Dendritic cell treated with granulocyte-macrophage colony-stimulating factor and Interleukin-4, amounts not matched to agents 40 ng/mL and 50 ng/mL, for 4 days (primary cell): ENCODE results near the gene OR10T2.
"Not testable (repeated sequence)": the region's sequence is repeated elsewhere in the genome, so short reads cannot be mapped to it uniquely, and the experiment has no call there.

Experiments
- H3K27ac Mint-ChIP-seq: one replicate; pipeline ENCODE4 v1.8.0; 2022; ENCODE audit warnings: mild to moderate bottlenecking, mixed read lengths
- H3K27me3 Mint-ChIP-seq: one replicate; pipeline ENCODE4 v1.8.0; 2022; ENCODE audit warnings: mild to moderate bottlenecking, mixed read lengths
- H3K36me3 Mint-ChIP-seq: one replicate; pipeline ENCODE4 v1.8.0; 2022; ENCODE audit warnings: low read depth, mixed read lengths
- H3K4me1 Mint-ChIP-seq: one replicate; pipeline ENCODE4 v1.8.0; 2022; ENCODE audit warnings: low read depth, mixed read lengths
- H3K4me3 Mint-ChIP-seq: one replicate; pipeline ENCODE4 v1.8.0; 2022; ENCODE audit warnings: mild to moderate bottlenecking, moderate library complexity, mixed read lengths
- H3K9me3 Mint-ChIP-seq: one replicate; pipeline ENCODE4 v1.8.0; 2022; ENCODE audit warnings: mixed read lengths
- intact Hi-C: fragments of 100-400 bp; cut with micrococcal nuclease; formaldehyde crosslinking; loops from one replicate; pipeline ENCODE4 v1.15.0; 2022

OR10T2 gene

GRCh38 chr1:158390331-158390730 lies 8.9 kb downstream of the OR10T2 start:
- Mint-ChIP-seq H3K27me3 (no peaks in the 10 kb centered on the region), H3K36me3 (no peaks in the 10 kb centered on the region), H3K4me3 (no peak overlapping the region), H3K4me1 (peaks cover 1% of the 10 kb centered on the region), H3K27ac (no peak overlapping the region), H3K9me3 (no peaks in the 10 kb centered on the region)
- intact Hi-C loops = no loop called here

GRCh38 chr1:158374860-158375259 lies 24.4 kb downstream of the OR10T2 start:
- peaks cover 6% of the 10 kb centered on the region for H3K27me3 Mint-ChIP-seq
- intact Hi-C loops = no loop called here
- H3K4me3 Mint-ChIP-seq = no peak overlapping the region

GRCh38 chr1:158374101-158374500 lies 25.2 kb downstream of the OR10T2 start:
- H3K27me3 Mint-ChIP-seq, H3K4me3 Mint-ChIP-seq, intact Hi-C loops, H3K27ac Mint-ChIP-seq: not testable (repeated sequence)
- H3K9me3 Mint-ChIP-seq = peaks cover 29% of the 10 kb centered on the region
- peaks cover 16% of the 10 kb centered on the region for H3K36me3 Mint-ChIP-seq
- H3K4me1 Mint-ChIP-seq = peaks cover 22% of the 10 kb centered on the region

More at GRCh38 chr1:158374860-158375259, 24.4 kb downstream of the OR10T2 start:
- Mint-ChIP-seq H3K36me3 (peaks cover 16% of the 10 kb centered on the region), H3K4me1 (peaks cover 22% of the 10 kb centered on the region), H3K9me3 (peaks cover 29% of the 10 kb centered on the region), H3K27ac (no peak overlapping the region)

- H3K4me1 Mint-ChIP-seq = peaks cover 19% of the 10 kb centered on the region
- no peak overlapping the region for H3K4me3 Mint-ChIP-seq
- H3K27me3 Mint-ChIP-seq = peaks cover 6% of the 10 kb centered on the region
- no peak overlapping the region for H3K27ac Mint-ChIP-seq
- peaks cover 34% of the 10 kb centered on the region for H3K9me3 Mint-ChIP-seq
- intact Hi-C loops = no loop called here
- H3K36me3 Mint-ChIP-seq = peaks cover 19% of the 10 kb centered on the region
Observed at GRCh38 chr1:158371188-158371953, 27.9 kb downstream of the OR10T2 start.

- intact Hi-C loops = no loop called here
- Mint-ChIP-seq H3K4me3 (no peak overlapping the region), H3K9me3 (peaks cover 23% of the 10 kb centered on the region), H3K27ac (no peak overlapping the region), H3K27me3 (peaks cover 9% of the 10 kb centered on the region), H3K4me1 (no peaks in the 10 kb centered on the region), H3K36me3 (peaks cover 19% of the 10 kb centered on the region)
Observed at GRCh38 chr1:158366783-158367182, 32.5 kb downstream of the OR10T2 start.

- Mint-ChIP-seq H3K36me3 (peaks cover 11% of the 10 kb centered on the region), H3K9me3 (peaks cover 12% of the 10 kb centered on the region), H3K4me3 (no peak overlapping the region), H3K27ac (no peak overlapping the region), H3K27me3 (peaks cover 3% of the 10 kb centered on the region), H3K4me1 (peaks cover 11% of the 10 kb centered on the region)
- intact Hi-C loops = no loop called here
Observed at GRCh38 chr1:158362941-158363340, 36.3 kb downstream of the OR10T2 start.

GRCh38 chr1:158362482-158362881 lies 36.8 kb downstream of the OR10T2 start:
- Mint-ChIP-seq H3K9me3 (peaks cover 12% of the 10 kb centered on the region), H3K27ac (no peak overlapping the region), H3K27me3 (peaks cover 3% of the 10 kb centered on the region), H3K4me3 (no peak overlapping the region), H3K4me1 (peaks cover 13% of the 10 kb centered on the region), H3K36me3 (peaks cover 15% of the 10 kb centered on the region)
- intact Hi-C loops = no loop called here

GRCh38 chr1:158357441-158357840 lies 41.8 kb downstream of the OR10T2 start:
- Mint-ChIP-seq H3K4me1 (peaks cover 61% of the 10 kb centered on the region), H3K27ac (no peak overlapping the region), H3K9me3 (no peaks in the 10 kb centered on the region), H3K4me3 (no peak overlapping the region), H3K36me3 (peaks cover 22% of the 10 kb centered on the region), H3K27me3 (peaks cover 1% of the 10 kb centered on the region)
- intact Hi-C loops = no loop called here

GRCh38 chr1:158356616-158357015 lies 42.6 kb downstream of the OR10T2 start:
- Mint-ChIP-seq H3K4me1 (peaks cover 61% of the 10 kb centered on the region), H3K4me3 (peak overlapping the region; percentile 54), H3K36me3 (peaks cover 22% of the 10 kb centered on the region), H3K27ac (peak overlapping the region; percentile 88), H3K9me3 (no peaks in the 10 kb centered on the region), H3K27me3 (peaks cover 1% of the 10 kb centered on the region)
- intact Hi-C loops = no loop called here

GRCh38 chr1:158355773-158356285 lies 43.4 kb downstream of the OR10T2 start:
- intact Hi-C loops = no loop called here
- Mint-ChIP-seq H3K27me3 (peaks cover 1% of the 10 kb centered on the region), H3K36me3 (peaks cover 22% of the 10 kb centered on the region), H3K4me3 (peak overlapping the region; percentile 81), H3K4me1 (peaks cover 61% of the 10 kb centered on the region), H3K9me3 (no peaks in the 10 kb centered on the region), H3K27ac (peak overlapping the region; percentile 88)

- H3K27ac Mint-ChIP-seq = peak overlapping the region; percentile 88
- peak overlapping the region; percentile 81 for H3K4me3 Mint-ChIP-seq
- peaks cover 53% of the 10 kb centered on the region for H3K4me1 Mint-ChIP-seq
- peaks cover 22% of the 10 kb centered on the region for H3K36me3 Mint-ChIP-seq
- no peaks in the 10 kb centered on the region for H3K9me3 Mint-ChIP-seq
- intact Hi-C loops = no loop called here
- peaks cover 1% of the 10 kb centered on the region for H3K27me3 Mint-ChIP-seq
Observed at GRCh38 chr1:158354255-158354654, 45.0 kb downstream of the OR10T2 start.

- intact Hi-C loops = no loop called here
- Mint-ChIP-seq H3K36me3 (peaks cover 22% of the 10 kb centered on the region), H3K4me3 (peak within 1 kb of the TSS; percentile 81), H3K4me1 (peaks cover 50% of the 10 kb centered on the region), H3K9me3 (no peaks in the 10 kb centered on the region), H3K27me3 (peaks cover 3% of the 10 kb centered on the region), H3K27ac (peak within 1 kb of the TSS; percentile 88)
Observed at GRCh38 chr1:158353303-158354075, 45.8 kb downstream of the OR10T2 start, which contains the start of gene CD1E. Gene CD1E, plus strand, starts transcription at chr1:158353894. Its CDS starts 95 bp downstream, at chr1:158353989.

GRCh38 chr1:158348946-158349345 lies 50.3 kb downstream of the OR10T2 start:
- H3K4me3 Mint-ChIP-seq, H3K36me3 Mint-ChIP-seq, H3K27me3 Mint-ChIP-seq, H3K27ac Mint-ChIP-seq, intact Hi-C loops: not testable (repeated sequence)
- Mint-ChIP-seq H3K9me3 (peaks cover 16% of the 10 kb centered on the region), H3K4me1 (peaks cover 19% of the 10 kb centered on the region)
